Measurements from ENCODE around the gene CRNN. TPM values are rescaled to one million over a fixed set of nuclear protein-coding genes. Genes with fewer than 3 reads are reported as not detected.

CRNN gene
- total RNA-seq, result not detected in 2 replicates

DNA sequence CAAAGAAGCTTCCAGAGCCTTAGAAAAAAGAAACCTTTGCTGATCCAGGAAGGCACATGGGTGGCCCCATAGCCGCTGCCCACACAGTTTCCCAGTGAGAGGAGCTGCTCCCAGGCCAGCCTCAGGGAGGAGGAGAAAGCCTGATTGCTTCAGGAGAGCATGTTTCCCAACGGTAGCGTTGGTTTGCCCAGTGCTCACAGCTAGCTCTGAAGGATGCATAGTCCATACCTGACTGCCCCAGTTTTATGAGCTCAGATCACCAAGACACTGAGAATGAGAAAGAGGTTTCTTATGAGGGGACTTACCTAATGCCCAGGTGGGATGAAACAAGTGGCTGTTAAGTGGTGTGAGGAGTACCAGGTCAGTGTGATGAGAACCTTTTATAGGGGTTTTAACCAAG is at the start of gene CRNN:
CRNN (minus strand) TSS at position 355 of the 400 bp plus-strand sequence. CDS start 2,030 bp downstream, outside the sequence.

DNA sequence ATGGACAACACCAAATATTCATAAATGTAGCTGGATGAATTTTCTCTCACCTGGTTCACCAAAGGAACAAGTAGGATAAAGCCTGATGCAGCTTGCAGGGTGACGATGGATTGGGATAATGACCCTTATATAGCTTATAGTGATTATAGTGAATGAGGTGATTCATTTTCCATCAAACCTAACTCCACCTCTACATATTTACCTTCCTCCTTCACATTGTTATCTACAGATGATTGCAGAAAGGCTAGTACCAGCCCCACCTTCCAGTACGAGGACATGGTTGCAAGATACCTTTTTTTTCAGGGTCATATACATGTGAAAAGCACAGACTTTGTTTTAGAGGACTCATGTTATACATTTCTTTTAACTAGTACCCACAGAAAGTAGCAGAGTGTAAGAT is 54.2 kb downstream of the CRNN start, which contains the start of gene FLG2:
FLG2 (minus strand) TSS at position 101 of the 400 bp plus-strand sequence. CDS start 1,122 bp downstream, outside the sequence.

Other genes with a start within 250 kb of the CRNN start
- not detected in 2 replicates for gene HRNR, start 190.1 kb downstream of the CRNN start, total RNA-seq
- 0.08 and 0.16 TPM in 2 replicates for gene FLG, start 89.0 kb downstream of the CRNN start, total RNA-seq
- not detected in 2 replicates for gene FLG2, start 54.3 kb downstream of the CRNN start, total RNA-seq
- gene LCE5A, start 96.5 kb upstream of the CRNN start, total RNA-seq, result not detected in 2 replicates
- gene CRCT1, start 100.2 kb upstream of the CRNN start, total RNA-seq, result 0.23 and 5.9 TPM in 2 replicates
- 0.68 and 1.6 TPM in 2 replicates for gene LCE3E, start 152.5 kb upstream of the CRNN start, total RNA-seq
- gene LCE3D, start 166.3 kb upstream of the CRNN start, total RNA-seq, result 6.0 TPM in 1 of 2 replicates, not detected in the other
- not detected in 2 replicates for gene LCE3C, start 186.0 kb upstream of the CRNN start, total RNA-seq
- gene LCE3B, start 199.5 kb upstream of the CRNN start, total RNA-seq, result not detected in 2 replicates
- gene LCE3A, start 208.8 kb upstream of the CRNN start, total RNA-seq, result not detected in 2 replicates
- gene LCE2D, start 249.1 kb upstream of the CRNN start, total RNA-seq, result not detected in 2 replicates

All from hair follicular keratinocyte (primary cell).